Measurements from ENCODE around the gene ENKD1. TPM values are rescaled to one million over a fixed set of nuclear protein-coding genes. Genes with fewer than 3 reads are reported as not detected.
A peak's percentile ranks its signal among the peaks of the same experiment; 100 is the strongest.

The ENKD1 gene
- total and polyA plus RNA-seq, 5 donors from 2014 or later: 0.65 to 2.9 (median 1.9) TPM

- Mint-ChIP-seq H3K4me3 (peak overlapping the region in 2 of 4 donors; percentile 72 to 80), H3K27me3 (peaks cover 1% of the 10 kb centered on the region), H3K36me3 (peaks cover 23% of the 10 kb centered on the region), H3K4me1 (peaks cover 0 to 35% (median 15%) of the 10 kb centered on the region in 4 donors), H3K9me3 (no peaks in the 10 kb centered on the region), H3K27ac (peak overlapping the region in 2 of 3 donors; percentile 5 to 46)
- no peaks in the 10 kb centered on the region for H3K9me3 ChIP-seq (ENCODE audit: control insufficient read depth in 2 of 2, low read length in 2 of 2)
- H3K27ac ChIP-seq (ENCODE audit: insufficient read depth, low read length, poor library complexity, severe bottlenecking): no peak overlapping the region
- peaks cover 46% of the 10 kb centered on the region for H3K36me3 ChIP-seq (ENCODE audit: control insufficient read depth, insufficient read depth, low read length)
- DNase-seq (no peak), ATAC-seq (ENCODE audit: low read depth in 2 of 2) (no peak)
- H3K4me3 ChIP-seq (ENCODE audit: low read depth, low read length): no peak overlapping the region
- no peaks in the 10 kb centered on the region for H3K27me3 ChIP-seq (ENCODE audit: control insufficient read depth, insufficient read depth, low read length)
- peaks cover 19% of the 10 kb centered on the region for H3K4me1 ChIP-seq (ENCODE audit: control insufficient read depth, insufficient read depth, low read length, poor library complexity, severe bottlenecking)
These were observed 11.2 kb downstream of the ENKD1 start for GRCh38 chr16:67655363-67655762.

DNA sequence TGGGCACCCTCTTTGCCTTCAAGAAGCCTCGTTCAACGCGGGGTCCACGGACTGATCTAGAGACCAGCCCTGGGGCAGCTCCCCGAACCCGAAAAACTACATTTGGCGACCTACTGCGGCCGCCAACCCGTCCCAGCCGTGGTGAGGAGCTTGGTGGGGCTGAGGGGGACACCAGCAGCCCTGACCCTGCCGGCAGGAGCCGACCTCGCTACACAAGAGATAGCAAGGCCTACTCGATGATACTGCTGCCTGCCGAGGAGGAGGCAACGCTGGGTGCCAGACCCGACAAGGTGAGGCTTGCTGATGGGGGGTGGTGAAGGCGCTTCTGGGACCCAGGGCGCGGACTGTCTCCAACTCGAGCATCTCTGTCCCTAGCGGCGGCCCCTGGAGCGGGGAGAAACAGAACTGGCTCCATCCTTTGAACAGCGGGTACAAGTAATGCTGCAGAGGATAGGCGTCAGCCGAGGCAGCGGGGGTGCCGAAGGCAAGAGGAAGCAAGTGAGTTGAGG lies 12.1 kb downstream of the ENKD1 start:
- Mint-ChIP-seq H3K4me3 (peak overlapping the region in 1 of 4 donors; percentile 58), H3K4me1 (peaks cover 0 to 41% (median 15%) of the 10 kb centered on the region in 4 donors), H3K27ac (peak overlapping the region in 1 of 3 donors; percentile 79), H3K9me3 (no peaks in the 10 kb centered on the region), H3K36me3 (peaks cover 30% of the 10 kb centered on the region), H3K27me3 (no peaks in the 10 kb centered on the region)
- ATAC-seq (ENCODE audit: low read depth in 2 of 2) (no peak), DNase-seq (no peak)
- Histone ChIP-seq H3K4me1 (ENCODE audit: control insufficient read depth, insufficient read depth, low read length, poor library complexity, severe bottlenecking) (peaks cover 16% of the 10 kb centered on the region), H3K27ac (ENCODE audit: insufficient read depth, low read length, poor library complexity, severe bottlenecking) (no peak overlapping the region), H3K36me3 (ENCODE audit: control insufficient read depth, insufficient read depth, low read length) (peaks cover 55% of the 10 kb centered on the region), H3K9me3 (ENCODE audit: control insufficient read depth in 2 of 2, low read length in 2 of 2) (no peaks in the 10 kb centered on the region), H3K27me3 (ENCODE audit: control insufficient read depth, insufficient read depth, low read length) (no peaks in the 10 kb centered on the region), H3K4me3 (ENCODE audit: low read depth, low read length) (no peak overlapping the region)

- no peak overlapping the region for H3K4me3 Mint-ChIP-seq
- Histone ChIP-seq H3K4me1 (ENCODE audit: control insufficient read depth, insufficient read depth, low read length, poor library complexity, severe bottlenecking) (peaks cover 10% of the 10 kb centered on the region), H3K27me3 (ENCODE audit: control insufficient read depth, insufficient read depth, low read length) (no peaks in the 10 kb centered on the region), H3K36me3 (ENCODE audit: control insufficient read depth, insufficient read depth, low read length) (peaks cover 60% of the 10 kb centered on the region), H3K9me3 (ENCODE audit: control insufficient read depth in 2 of 2, low read length in 2 of 2) (no peaks in the 10 kb centered on the region), H3K4me3 (ENCODE audit: low read depth, low read length) (no peak overlapping the region), H3K27ac (ENCODE audit: insufficient read depth, low read length, poor library complexity, severe bottlenecking) (no peak overlapping the region)
- DNase-seq (no peak), ATAC-seq (ENCODE audit: low read depth in 2 of 2) (no peak)
- H3K36me3 Mint-ChIP-seq: peaks cover 30% of the 10 kb centered on the region
- H3K27me3 Mint-ChIP-seq: no peaks in the 10 kb centered on the region
- H3K9me3 Mint-ChIP-seq: no peaks in the 10 kb centered on the region
- H3K27ac Mint-ChIP-seq: no peak overlapping the region
- H3K4me1 Mint-ChIP-seq: peaks cover 0 to 37% (median 13%) of the 10 kb centered on the region in 4 donors
These were observed 12.7 kb downstream of the ENKD1 start for GRCh38 chr16:67653789-67654402.

GRCh38 chr16:67653128-67653788 lies 13.3 kb downstream of the ENKD1 start:
- Histone ChIP-seq H3K9me3 (ENCODE audit: control insufficient read depth in 2 of 2, low read length in 2 of 2) (no peaks in the 10 kb centered on the region), H3K27me3 (ENCODE audit: control insufficient read depth, insufficient read depth, low read length) (no peaks in the 10 kb centered on the region), H3K36me3 (ENCODE audit: control insufficient read depth, insufficient read depth, low read length) (peaks cover 66% of the 10 kb centered on the region), H3K27ac (ENCODE audit: insufficient read depth, low read length, poor library complexity, severe bottlenecking) (no peak overlapping the region), H3K4me1 (ENCODE audit: control insufficient read depth, insufficient read depth, low read length, poor library complexity, severe bottlenecking) (peaks cover 4% of the 10 kb centered on the region), H3K4me3 (ENCODE audit: low read depth, low read length) (no peak overlapping the region)
- H3K4me3 Mint-ChIP-seq: no peak overlapping the region
- H3K4me1 Mint-ChIP-seq: peaks cover 0 to 31% (median 11%) of the 10 kb centered on the region in 4 donors
- H3K36me3 Mint-ChIP-seq: peaks cover 30% of the 10 kb centered on the region
- no peaks in the 10 kb centered on the region for H3K27me3 Mint-ChIP-seq
- H3K9me3 Mint-ChIP-seq: no peaks in the 10 kb centered on the region
- no peak overlapping the region for H3K27ac Mint-ChIP-seq
- DNase-seq (no peak), ATAC-seq (ENCODE audit: low read depth in 2 of 2) (no peak)

DNA sequence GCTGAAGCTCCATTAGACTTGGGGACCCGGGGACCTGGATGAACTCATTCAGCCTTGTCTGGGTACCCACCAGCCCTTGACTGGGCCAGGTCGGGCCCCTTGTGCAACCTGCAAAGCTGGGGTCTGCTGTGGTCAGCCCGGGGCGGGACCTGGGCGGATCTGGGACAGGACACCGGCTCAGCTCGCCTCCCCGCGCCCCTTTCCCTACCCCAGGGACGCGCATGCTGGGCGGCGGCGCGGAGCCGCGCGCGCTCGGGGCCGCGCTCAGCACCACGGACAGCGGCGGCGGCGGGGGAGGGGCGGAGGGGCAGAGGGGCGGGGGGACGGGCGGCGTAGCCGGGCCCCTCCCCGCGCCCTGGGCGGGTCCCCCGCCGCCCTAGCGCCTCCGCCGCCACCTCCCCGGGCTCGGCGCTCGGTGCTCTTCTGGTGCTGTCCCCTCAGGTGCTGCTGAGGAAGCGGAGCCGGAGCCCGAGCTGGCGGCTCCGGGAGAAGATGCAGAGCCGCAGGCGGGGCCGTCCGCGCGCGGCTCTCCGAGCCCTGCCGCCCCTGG lies 13.9 kb downstream of the ENKD1 start:
- H3K4me1 Mint-ChIP-seq: peaks cover 0 to 26% (median 11%) of the 10 kb centered on the region in 4 donors
- no peak for ATAC-seq (ENCODE audit: low read depth in 2 of 2)
- no peak overlapping the region for H3K4me3 ChIP-seq (ENCODE audit: low read depth, low read length)
- H3K27ac Mint-ChIP-seq: no peak overlapping the region
- no peaks in the 10 kb centered on the region for H3K9me3 ChIP-seq (ENCODE audit: control insufficient read depth in 2 of 2, low read length in 2 of 2)
- H3K27ac ChIP-seq (ENCODE audit: insufficient read depth, low read length, poor library complexity, severe bottlenecking): no peak overlapping the region
- no peaks in the 10 kb centered on the region for H3K27me3 Mint-ChIP-seq
- no peaks in the 10 kb centered on the region for H3K9me3 Mint-ChIP-seq
- peaks cover 66% of the 10 kb centered on the region for H3K36me3 ChIP-seq (ENCODE audit: control insufficient read depth, insufficient read depth, low read length)
- no peaks in the 10 kb centered on the region for H3K4me1 ChIP-seq (ENCODE audit: control insufficient read depth, insufficient read depth, low read length, poor library complexity, severe bottlenecking)
- H3K27me3 ChIP-seq (ENCODE audit: control insufficient read depth, insufficient read depth, low read length): no peaks in the 10 kb centered on the region
- peaks cover 30% of the 10 kb centered on the region for H3K36me3 Mint-ChIP-seq
- no peak for DNase-seq
- H3K4me3 Mint-ChIP-seq: no peak overlapping the region

- no peak overlapping the region for H3K27ac Mint-ChIP-seq
- no peak overlapping the region for H3K4me3 ChIP-seq (ENCODE audit: low read depth, low read length)
- peaks cover 70% of the 10 kb centered on the region for H3K36me3 ChIP-seq (ENCODE audit: control insufficient read depth, insufficient read depth, low read length)
- H3K9me3 Mint-ChIP-seq: no peaks in the 10 kb centered on the region
- peak overlapping the region in 1 of 4 donors; percentile 38 for H3K4me3 Mint-ChIP-seq
- ATAC-seq (ENCODE audit: low read depth in 2 of 2): no peak
- H3K4me1 Mint-ChIP-seq: peaks cover 0 to 26% (median 11%) of the 10 kb centered on the region in 4 donors
- H3K9me3 ChIP-seq (ENCODE audit: control insufficient read depth in 2 of 2, low read length in 2 of 2): no peaks in the 10 kb centered on the region
- H3K4me1 ChIP-seq (ENCODE audit: control insufficient read depth, insufficient read depth, low read length, poor library complexity, severe bottlenecking): peaks cover 4% of the 10 kb centered on the region
- no peaks in the 10 kb centered on the region for H3K27me3 Mint-ChIP-seq
- H3K27ac ChIP-seq (ENCODE audit: insufficient read depth, low read length, poor library complexity, severe bottlenecking): no peak overlapping the region
- no peak for DNase-seq
- H3K27me3 ChIP-seq (ENCODE audit: control insufficient read depth, insufficient read depth, low read length): no peaks in the 10 kb centered on the region
- H3K36me3 Mint-ChIP-seq: peaks cover 30% of the 10 kb centered on the region
These were observed 14.7 kb downstream of the ENKD1 start for GRCh38 chr16:67651847-67652246.

DNA sequence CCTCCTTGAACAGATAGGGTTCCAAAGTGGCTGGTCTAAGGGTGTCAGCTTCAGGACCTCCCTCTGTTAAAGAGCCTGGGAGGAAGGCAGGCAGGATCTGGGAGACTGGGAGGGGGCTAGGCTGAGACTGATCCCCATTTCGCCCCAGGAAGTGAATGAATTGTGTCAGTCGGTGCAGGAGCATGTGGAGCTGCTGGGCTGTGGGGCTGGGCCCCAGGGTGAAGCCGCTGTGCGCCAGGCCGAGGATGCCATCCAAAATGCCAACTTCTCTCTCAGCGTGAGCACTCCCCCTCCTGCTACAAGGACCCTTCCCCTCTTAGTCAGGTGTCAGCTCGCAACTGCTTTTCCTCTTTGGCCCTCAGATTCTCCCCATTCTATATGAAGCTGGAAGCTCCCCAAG lies 15.5 kb downstream of the ENKD1 start:
- Histone ChIP-seq H3K27ac (ENCODE audit: insufficient read depth, low read length, poor library complexity, severe bottlenecking) (no peak overlapping the region), H3K36me3 (ENCODE audit: control insufficient read depth, insufficient read depth, low read length) (peaks cover 66% of the 10 kb centered on the region), H3K4me3 (ENCODE audit: low read depth, low read length) (no peak overlapping the region), H3K27me3 (ENCODE audit: control insufficient read depth, insufficient read depth, low read length) (no peaks in the 10 kb centered on the region), H3K9me3 (ENCODE audit: control insufficient read depth in 2 of 2, low read length in 2 of 2) (no peaks in the 10 kb centered on the region), H3K4me1 (ENCODE audit: control insufficient read depth, insufficient read depth, low read length, poor library complexity, severe bottlenecking) (peaks cover 12% of the 10 kb centered on the region)
- Mint-ChIP-seq H3K27ac (peak overlapping the region in 1 of 3 donors; percentile 92), H3K36me3 (peaks cover 30% of the 10 kb centered on the region), H3K27me3 (no peaks in the 10 kb centered on the region), H3K4me3 (peak overlapping the region in 1 of 4 donors; percentile 4), H3K9me3 (no peaks in the 10 kb centered on the region), H3K4me1 (peaks cover 0 to 31% (median 12%) of the 10 kb centered on the region in 4 donors)
- ATAC-seq (ENCODE audit: low read depth in 2 of 2) (no peak), DNase-seq (no peak)

Data from CD4-positive, CD25-positive, alpha-beta regulatory T cell (primary cell).